ENCODE data around the gene CD99. TPM values are rescaled to one million over a fixed set of nuclear protein-coding genes. Genes with fewer than 3 reads are reported as not detected.

CD99 gene
- total RNA-seq, 2 donors from 2014 or later: 157 to 231 TPM

- no peak overlapping the region for H3K27ac Mint-ChIP-seq
- no peaks in the 10 kb centered on the region for H3K36me3 Mint-ChIP-seq (ENCODE audit: low read depth)
- no peak for ATAC-seq (replicated peaks)
- H3K27me3 Mint-ChIP-seq: no peaks in the 10 kb centered on the region
- no peaks in the 10 kb centered on the region for H3K4me1 Mint-ChIP-seq
- no peak overlapping the region for H3K4me3 Mint-ChIP-seq
- H3K9me3 Mint-ChIP-seq: no peaks in the 10 kb centered on the region
Measured at GRCh38 chrX:2684256-2684655, 6.8 kb upstream of the CD99 start.

- no peaks in the 10 kb centered on the region for H3K36me3 Mint-ChIP-seq (ENCODE audit: low read depth)
Measured at GRCh38 chrX:2685886-2686285, 5.2 kb upstream of the CD99 start.

GRCh38 chrX:2689773-2690666, 1.1 kb upstream of the CD99 start:
- Mint-ChIP-seq H3K9me3 (no peaks in the 10 kb centered on the region), H3K4me3 (peak overlapping the region; percentile 85), H3K4me1 (peaks cover 10% of the 10 kb centered on the region), H3K27me3 (no peaks in the 10 kb centered on the region), H3K36me3 (ENCODE audit: low read depth) (peaks cover 32% of the 10 kb centered on the region), H3K27ac (no peak overlapping the region)
- ATAC-seq (replicated peaks): no peak

More at GRCh38 chrX:2685886-2686285, 5.2 kb upstream of the CD99 start:
- ATAC-seq (replicated peaks): no peak
- no peak overlapping the region for H3K4me3 Mint-ChIP-seq
- no peaks in the 10 kb centered on the region for H3K4me1 Mint-ChIP-seq
- no peaks in the 10 kb centered on the region for H3K9me3 Mint-ChIP-seq
- H3K27me3 Mint-ChIP-seq: no peaks in the 10 kb centered on the region
- no peak overlapping the region for H3K27ac Mint-ChIP-seq

GRCh38 chrX:2691543-2692220, 587 bp downstream of the CD99 start:
- peaks cover 22% of the 10 kb centered on the region for H3K4me1 Mint-ChIP-seq
- H3K27me3 Mint-ChIP-seq: no peaks in the 10 kb centered on the region
- H3K4me3 Mint-ChIP-seq: peak overlapping the region; percentile 85
- peaks cover 3% of the 10 kb centered on the region for H3K9me3 Mint-ChIP-seq
- H3K27ac Mint-ChIP-seq: peak overlapping the region; percentile 99
- peaks cover 49% of the 10 kb centered on the region for H3K36me3 Mint-ChIP-seq (ENCODE audit: low read depth)
- no peak for ATAC-seq (replicated peaks)

GRCh38 chrX:2692221-2693112, 1.4 kb downstream of the CD99 start:
- Mint-ChIP-seq H3K4me1 (peaks cover 30% of the 10 kb centered on the region), H3K36me3 (ENCODE audit: low read depth) (peaks cover 57% of the 10 kb centered on the region)

GRCh38 chrX:2693113-2694002, 2.3 kb downstream of the CD99 start:
- Mint-ChIP-seq H3K36me3 (ENCODE audit: low read depth) (peaks cover 66% of the 10 kb centered on the region), H3K4me1 (peaks cover 37% of the 10 kb centered on the region), H3K27me3 (no peaks in the 10 kb centered on the region), H3K9me3 (peaks cover 5% of the 10 kb centered on the region), H3K4me3 (peak overlapping the region; percentile 85), H3K27ac (peak overlapping the region; percentile 99)
- ATAC-seq (replicated peaks): peak; percentile 5

More at GRCh38 chrX:2692221-2693112, 1.4 kb downstream of the CD99 start:
- H3K27ac Mint-ChIP-seq: peak overlapping the region; percentile 99
- ATAC-seq (replicated peaks): no peak
- H3K27me3 Mint-ChIP-seq: no peaks in the 10 kb centered on the region
- H3K9me3 Mint-ChIP-seq: peaks cover 5% of the 10 kb centered on the region
- peak overlapping the region; percentile 85 for H3K4me3 Mint-ChIP-seq

GRCh38 chrX:2694914-2695267, 3.8 kb downstream of the CD99 start:
- peaks cover 81% of the 10 kb centered on the region for H3K36me3 Mint-ChIP-seq (ENCODE audit: low read depth)
- H3K4me1 Mint-ChIP-seq: peaks cover 49% of the 10 kb centered on the region
- peak overlapping the region; percentile 99 for H3K27ac Mint-ChIP-seq
- ATAC-seq (replicated peaks): no peak
- H3K9me3 Mint-ChIP-seq: peaks cover 5% of the 10 kb centered on the region
- H3K27me3 Mint-ChIP-seq: no peaks in the 10 kb centered on the region
- peak overlapping the region; percentile 85 for H3K4me3 Mint-ChIP-seq

GRCh38 chrX:2696698-2697215, 5.7 kb downstream of the CD99 start:
- H3K36me3 Mint-ChIP-seq (ENCODE audit: low read depth): peaks cover 100% of the 10 kb centered on the region
- H3K27ac Mint-ChIP-seq: peak overlapping the region; percentile 99
- peaks cover 5% of the 10 kb centered on the region for H3K9me3 Mint-ChIP-seq
- no peaks in the 10 kb centered on the region for H3K27me3 Mint-ChIP-seq
- H3K4me3 Mint-ChIP-seq: peak overlapping the region; percentile 85
- peaks cover 68% of the 10 kb centered on the region for H3K4me1 Mint-ChIP-seq
- ATAC-seq (replicated peaks): peak; percentile 84

- ATAC-seq (replicated peaks): peak; percentile 3
- peak overlapping the region; percentile 99 for H3K27ac Mint-ChIP-seq
- no peaks in the 10 kb centered on the region for H3K27me3 Mint-ChIP-seq
- peak overlapping the region; percentile 85 for H3K4me3 Mint-ChIP-seq
- peaks cover 5% of the 10 kb centered on the region for H3K9me3 Mint-ChIP-seq
- peaks cover 73% of the 10 kb centered on the region for H3K4me1 Mint-ChIP-seq
- H3K36me3 Mint-ChIP-seq (ENCODE audit: low read depth): peaks cover 100% of the 10 kb centered on the region
Measured at GRCh38 chrX:2697306-2697705, 6.2 kb downstream of the CD99 start.

GRCh38 chrX:2697741-2698299, 6.7 kb downstream of the CD99 start:
- Mint-ChIP-seq H3K27me3 (no peaks in the 10 kb centered on the region), H3K4me3 (peak overlapping the region; percentile 85), H3K27ac (peak overlapping the region; percentile 99), H3K4me1 (peaks cover 77% of the 10 kb centered on the region), H3K9me3 (peaks cover 5% of the 10 kb centered on the region), H3K36me3 (ENCODE audit: low read depth) (peaks cover 100% of the 10 kb centered on the region)
- no peak for ATAC-seq (replicated peaks)

- no peak for ATAC-seq (replicated peaks)
- Mint-ChIP-seq H3K4me1 (peaks cover 78% of the 10 kb centered on the region), H3K36me3 (ENCODE audit: low read depth) (peaks cover 100% of the 10 kb centered on the region), H3K4me3 (peak overlapping the region; percentile 85), H3K9me3 (peaks cover 5% of the 10 kb centered on the region), H3K27ac (peak overlapping the region; percentile 99), H3K27me3 (no peaks in the 10 kb centered on the region)
Measured at GRCh38 chrX:2698604-2699003, 7.5 kb downstream of the CD99 start.

- peak overlapping the region; percentile 4 for H3K4me3 Mint-ChIP-seq
- no peaks in the 10 kb centered on the region for H3K27me3 Mint-ChIP-seq
- H3K36me3 Mint-ChIP-seq (ENCODE audit: low read depth): peaks cover 100% of the 10 kb centered on the region
- no peak for ATAC-seq (replicated peaks)
- H3K27ac Mint-ChIP-seq: peak overlapping the region; percentile 76
- H3K9me3 Mint-ChIP-seq: peaks cover 5% of the 10 kb centered on the region
- peaks cover 81% of the 10 kb centered on the region for H3K4me1 Mint-ChIP-seq
Measured at GRCh38 chrX:2699959-2700358, 8.9 kb downstream of the CD99 start.

Data from activated T-helper 17 cell treated with anti-CD3 and anti-CD28 coated beads, Interleukin-2, amount 50 U/mL, for 72 hours (primary cell).